WI38 (cell line): ENCODE results near the gene S100A4.

Source experiments
- H3K4me3 ChIP-seq: 2 replicates; pipeline ENCODE4 v1.5.1; 2011; ENCODE audit warnings: low read depth, mild to moderate bottlenecking, control low read depth, low read length
- TF ChIP-seq, protein P1 (sequence below): IDR thresholded peaks from 2 replicates; pipeline ENCODE4 v1.5.1; 2012; ENCODE audit warnings: low read depth, mild to moderate bottlenecking, control low read depth, low read length

The S100A4 gene

DNA sequence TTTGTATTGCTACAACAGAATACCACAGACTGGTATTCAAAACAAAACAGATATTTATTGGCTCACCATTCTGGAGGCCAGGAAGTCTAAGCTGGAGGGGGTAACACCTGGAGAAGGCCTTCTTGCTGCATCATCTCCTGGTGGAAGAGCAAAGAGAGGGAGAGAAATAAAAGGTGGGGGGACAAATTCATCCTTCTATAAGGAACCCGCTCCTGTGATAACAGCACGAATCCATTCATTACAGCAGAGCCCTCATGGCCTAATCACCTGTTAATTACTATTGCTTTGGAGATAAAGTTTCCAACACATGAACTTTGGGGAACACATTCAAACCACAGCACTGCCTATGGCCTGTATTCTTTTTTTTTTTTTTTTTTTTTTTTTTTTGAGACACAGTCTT lies 14.6 kb upstream of the S100A4 start:
- H3K4me3 ChIP-seq, result no peak overlapping the region
- TF ChIP-seq, protein P1, sequence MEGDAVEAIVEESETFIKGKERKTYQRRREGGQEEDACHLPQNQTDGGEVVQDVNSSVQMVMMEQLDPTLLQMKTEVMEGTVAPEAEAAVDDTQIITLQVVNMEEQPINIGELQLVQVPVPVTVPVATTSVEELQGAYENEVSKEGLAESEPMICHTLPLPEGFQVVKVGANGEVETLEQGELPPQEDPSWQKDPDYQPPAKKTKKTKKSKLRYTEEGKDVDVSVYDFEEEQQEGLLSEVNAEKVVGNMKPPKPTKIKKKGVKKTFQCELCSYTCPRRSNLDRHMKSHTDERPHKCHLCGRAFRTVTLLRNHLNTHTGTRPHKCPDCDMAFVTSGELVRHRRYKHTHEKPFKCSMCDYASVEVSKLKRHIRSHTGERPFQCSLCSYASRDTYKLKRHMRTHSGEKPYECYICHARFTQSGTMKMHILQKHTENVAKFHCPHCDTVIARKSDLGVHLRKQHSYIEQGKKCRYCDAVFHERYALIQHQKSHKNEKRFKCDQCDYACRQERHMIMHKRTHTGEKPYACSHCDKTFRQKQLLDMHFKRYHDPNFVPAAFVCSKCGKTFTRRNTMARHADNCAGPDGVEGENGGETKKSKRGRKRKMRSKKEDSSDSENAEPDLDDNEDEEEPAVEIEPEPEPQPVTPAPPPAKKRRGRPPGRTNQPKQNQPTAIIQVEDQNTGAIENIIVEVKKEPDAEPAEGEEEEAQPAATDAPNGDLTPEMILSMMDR, result no peak

DNA sequence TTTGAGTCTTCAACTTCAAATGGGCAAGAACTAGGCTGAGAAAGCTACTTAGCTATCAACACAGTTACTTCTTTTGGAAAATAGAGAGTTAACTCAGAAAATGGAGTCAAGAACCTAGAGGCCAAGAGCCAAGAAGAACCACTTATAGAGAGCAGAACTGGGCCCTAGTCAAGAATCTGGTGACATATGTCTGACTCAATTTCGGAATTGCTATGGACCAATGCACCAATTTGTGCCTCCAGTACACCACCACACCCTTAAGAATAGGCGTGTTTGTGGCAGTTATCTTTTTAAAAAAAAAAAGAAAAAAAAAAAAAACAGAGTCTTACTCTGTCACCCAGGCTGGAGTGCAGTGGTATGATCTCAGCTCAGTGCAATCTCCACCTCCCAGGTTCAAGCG lies 12.3 kb upstream of the S100A4 start:
- TF ChIP-seq, protein P1, result no peak
- H3K4me3 ChIP-seq, result no peak overlapping the region

DNA sequence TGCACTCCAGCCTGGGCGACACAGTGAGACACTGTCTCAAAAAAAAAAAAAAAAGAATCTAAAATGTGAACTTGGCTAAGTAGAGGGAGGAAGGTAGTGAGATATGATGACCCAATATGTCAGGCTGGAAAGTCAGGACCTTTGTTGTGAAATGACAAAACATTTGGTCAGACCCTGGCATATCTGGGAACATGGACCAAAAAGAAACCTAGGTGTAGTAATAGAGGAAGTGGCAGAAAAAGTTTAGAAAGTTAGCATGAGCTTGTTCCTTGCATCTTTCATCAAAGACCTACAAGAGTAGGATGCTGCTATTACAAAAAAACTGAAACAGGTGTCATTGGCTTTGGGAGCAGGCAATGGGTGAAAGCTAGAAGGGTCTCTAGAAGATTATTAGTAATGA lies 10.7 kb upstream of the S100A4 start:
- TF ChIP-seq, protein P1, result no peak
- H3K4me3 ChIP-seq, result no peak overlapping the region

DNA sequence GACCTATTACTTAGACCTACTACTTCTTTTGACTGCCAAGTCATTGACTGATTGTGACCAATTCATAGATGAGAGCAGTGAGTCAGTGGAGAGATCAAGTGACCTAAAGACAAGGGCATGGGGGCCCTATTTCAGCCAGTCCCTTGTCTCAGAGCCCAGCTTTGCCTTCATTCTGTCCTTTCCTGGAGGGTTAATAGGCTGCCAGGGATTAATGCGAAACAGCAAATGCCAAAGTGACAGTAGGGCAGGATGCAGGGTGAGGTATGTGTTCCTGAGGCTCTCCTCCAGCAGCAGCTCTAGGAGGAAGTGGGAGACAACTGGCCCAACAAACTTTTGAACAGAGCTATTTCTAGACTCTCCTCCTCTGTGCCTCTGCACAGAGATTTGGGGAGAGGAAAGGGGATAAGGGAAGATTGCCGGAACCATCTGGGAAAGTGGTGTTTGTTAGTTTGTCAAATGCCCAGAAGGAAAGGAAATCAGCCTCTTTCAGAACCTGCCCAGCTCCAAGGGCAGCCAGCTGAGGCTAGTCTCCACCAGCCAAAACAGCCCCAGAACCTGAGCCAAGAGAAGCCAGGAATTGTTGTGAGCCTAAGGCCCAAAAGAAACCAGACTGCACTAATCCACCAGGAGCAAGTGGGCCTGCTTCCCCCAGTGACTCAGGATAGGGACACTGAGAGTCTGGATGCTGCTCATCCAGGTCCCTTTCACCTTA lies 8.4 kb upstream of the S100A4 start:
- no peak overlapping the region for H3K4me3 ChIP-seq
- TF ChIP-seq, protein P1, result no peak

DNA sequence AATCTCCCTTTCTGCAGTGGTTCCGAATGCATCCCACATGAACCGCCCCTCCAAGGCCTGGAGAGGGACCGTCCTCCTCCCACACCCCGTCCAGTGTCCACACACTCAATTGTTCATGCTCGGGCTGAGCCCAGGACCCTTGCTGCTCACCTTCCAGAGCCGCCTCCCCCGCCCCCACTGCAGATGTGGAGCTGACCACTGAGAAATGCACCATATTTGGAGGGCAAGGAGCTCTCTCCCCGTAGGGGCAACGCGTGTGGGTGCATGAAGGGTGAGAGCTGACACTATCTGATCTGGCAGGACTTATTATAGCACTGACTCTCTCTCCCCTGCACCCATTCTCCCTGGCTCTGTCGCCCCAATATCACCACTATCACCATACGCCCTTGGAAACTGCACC lies 7.5 kb upstream of the S100A4 start:
- TF ChIP-seq, protein P1, result no peak

DNA sequence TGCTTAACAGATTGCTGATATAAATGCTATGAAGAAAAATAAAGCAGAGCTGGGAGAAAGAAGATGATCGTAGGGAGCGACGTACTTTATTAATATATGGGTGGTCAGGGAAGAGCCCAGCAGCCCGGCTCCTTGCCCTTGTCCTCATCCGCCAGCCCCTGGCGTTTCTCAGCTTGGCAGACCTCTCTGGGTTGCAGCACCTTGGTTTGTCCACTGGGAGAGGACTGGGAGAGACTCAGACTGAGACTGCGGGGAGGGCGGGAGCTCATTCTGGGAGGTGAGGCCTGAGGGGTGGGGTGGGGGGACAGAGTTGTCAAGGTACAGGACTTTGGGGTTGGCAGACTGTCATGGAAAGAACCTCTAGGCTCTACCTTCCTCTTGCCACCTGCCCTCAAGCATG lies 6.7 kb upstream of the S100A4 start:
- TF ChIP-seq, protein P1, result no peak
- H3K4me3 ChIP-seq, result no peak overlapping the region

More for the DNA sequence above, 7.5 kb upstream of the S100A4 start:
- H3K4me3 ChIP-seq, result no peak overlapping the region

DNA sequence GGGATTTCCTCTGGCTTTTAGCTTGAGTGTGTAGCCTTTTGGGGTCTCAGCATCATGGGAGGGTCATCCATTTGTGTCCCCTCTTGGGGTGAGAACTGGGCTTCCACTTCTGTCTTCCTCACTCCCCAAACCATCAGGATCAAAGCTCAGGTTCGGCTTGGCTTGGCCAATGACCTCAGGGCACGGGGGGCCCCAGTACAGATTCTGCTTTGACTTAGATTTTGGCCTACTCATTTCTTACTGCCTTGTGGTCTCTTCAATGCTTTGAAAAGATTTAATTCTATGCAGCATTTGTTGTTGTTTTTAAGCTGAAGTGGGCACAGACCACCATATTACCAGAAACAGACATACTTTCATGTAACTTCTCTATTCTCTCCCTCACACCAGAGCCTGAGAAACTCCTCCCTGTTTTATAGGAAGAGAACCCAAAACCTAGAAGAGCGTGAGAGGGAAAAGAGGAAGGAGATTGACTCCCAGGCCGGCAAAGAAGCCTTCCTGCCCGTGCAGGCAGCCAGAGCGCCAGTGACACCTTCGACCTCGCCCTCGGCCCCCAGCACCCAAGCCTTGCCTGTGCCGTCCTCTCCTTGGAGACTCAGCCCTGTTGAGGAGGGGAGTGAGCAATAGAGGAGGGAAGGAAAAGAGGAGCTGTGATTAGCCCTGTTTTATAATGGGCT lies 5.4 kb upstream of the S100A4 start:
- TF ChIP-seq, protein P1, result no peak
- H3K4me3 ChIP-seq, result no peak overlapping the region
